ENCODE measurements around the gene EIF3A.

EIF3A gene

DNA sequence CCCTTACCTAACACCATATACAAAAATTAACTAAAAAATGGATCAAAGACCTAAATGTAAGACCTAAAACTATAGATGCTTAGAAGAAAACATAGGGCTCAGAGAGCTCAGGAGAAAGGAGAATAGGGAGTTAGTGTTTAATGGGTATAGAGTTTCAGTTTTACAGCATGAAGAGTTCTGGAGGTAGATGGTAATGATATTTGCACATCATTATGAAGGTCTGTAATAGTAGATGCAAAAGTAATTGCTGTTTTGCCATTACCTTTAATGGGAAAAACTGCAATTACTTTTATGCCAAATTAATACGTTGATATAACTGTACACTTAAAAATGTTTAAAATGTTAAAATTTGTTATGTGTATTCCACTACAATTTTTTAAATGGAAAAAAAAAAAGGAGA is 90.3 kb downstream of the EIF3A start:
- no peaks in the 10 kb centered on the region for H4K20me1 ChIP-seq (ENCODE audit: low read depth, low read length)
- TF ChIP-seq EZH2phosphoT487 (conservative IDR thresholded peaks at IDR 0.05; ENCODE audit: low read length) (no peak), CTCF (IDR thresholded peaks at IDR 0.05; ENCODE audit: insufficient read depth, low read length, poor library complexity, severe bottlenecking) (no peak)
- H2AFZ ChIP-seq (ENCODE audit: low read depth, low read length, severe bottlenecking): no peak overlapping the region
- no peak overlapping the region for H3K4me3 ChIP-seq (ENCODE audit: insufficient read depth, low read length, poor library complexity, severe bottlenecking)
- no peaks in the 10 kb centered on the region for H3K79me2 ChIP-seq (ENCODE audit: insufficient read depth, low read length)
- H3K27me3 ChIP-seq (ENCODE audit: low read length): no peaks in the 10 kb centered on the region
- no peak overlapping the region for H3K9ac ChIP-seq (ENCODE audit: low read length)
- H3F3A ChIP-seq (ENCODE audit: insufficient read depth): no peaks in the 10 kb centered on the region
- H3K9me3 ChIP-seq (ENCODE audit: insufficient read depth, low read length): no peaks in the 10 kb centered on the region
- H3K4me2 ChIP-seq (ENCODE audit: low read depth, low read length, poor library complexity, severe bottlenecking): no peak overlapping the region
- no peak overlapping the region for H3K27ac ChIP-seq (ENCODE audit: low read depth, low read length)
- H3K36me3 ChIP-seq (ENCODE audit: low read length): no peaks in the 10 kb centered on the region
- H3K9me2 ChIP-seq (replicated peaks; ENCODE audit: insufficient read depth, low read length): no peaks in the 10 kb centered on the region

GRCh38 chr10:118986815-118987790 is 93.5 kb downstream of the EIF3A start:
- no peak overlapping the region for H3K9ac ChIP-seq (ENCODE audit: low read length)
- H3K4me3 ChIP-seq (ENCODE audit: insufficient read depth, low read length, poor library complexity, severe bottlenecking): no peak overlapping the region
- no peaks in the 10 kb centered on the region for H3K27me3 ChIP-seq (ENCODE audit: low read length)
- H3K27ac ChIP-seq (ENCODE audit: low read depth, low read length): no peak overlapping the region
- no peak overlapping the region for H3K4me2 ChIP-seq (ENCODE audit: low read depth, low read length, poor library complexity, severe bottlenecking)
- no peak for TF ChIP-seq EZH2phosphoT487 (conservative IDR thresholded peaks at IDR 0.05; ENCODE audit: low read length)
- no peak for TF ChIP-seq CTCF (IDR thresholded peaks at IDR 0.05; ENCODE audit: insufficient read depth, low read length, poor library complexity, severe bottlenecking)
- H3F3A ChIP-seq (ENCODE audit: insufficient read depth): no peaks in the 10 kb centered on the region
- H3K9me3 ChIP-seq (ENCODE audit: insufficient read depth, low read length): no peaks in the 10 kb centered on the region
- no peak overlapping the region for H2AFZ ChIP-seq (ENCODE audit: low read depth, low read length, severe bottlenecking)
- no peaks in the 10 kb centered on the region for H3K9me2 ChIP-seq (replicated peaks; ENCODE audit: insufficient read depth, low read length)
- H3K36me3 ChIP-seq (ENCODE audit: low read length): no peaks in the 10 kb centered on the region
- no peaks in the 10 kb centered on the region for H4K20me1 ChIP-seq (ENCODE audit: low read depth, low read length)
- no peaks in the 10 kb centered on the region for H3K79me2 ChIP-seq (ENCODE audit: insufficient read depth, low read length)

- no peak overlapping the region for H2AFZ ChIP-seq (ENCODE audit: low read depth, low read length, severe bottlenecking)
- H3K27ac ChIP-seq (ENCODE audit: low read depth, low read length): no peak overlapping the region
- no peaks in the 10 kb centered on the region for H3K79me2 ChIP-seq (ENCODE audit: insufficient read depth, low read length)
- H3K9me2 ChIP-seq (replicated peaks; ENCODE audit: insufficient read depth, low read length): no peaks in the 10 kb centered on the region
- no peak for TF ChIP-seq CTCF (IDR thresholded peaks at IDR 0.05; ENCODE audit: insufficient read depth, low read length, poor library complexity, severe bottlenecking)
- no peak for TF ChIP-seq EZH2phosphoT487 (conservative IDR thresholded peaks at IDR 0.05; ENCODE audit: low read length)
- H4K20me1 ChIP-seq (ENCODE audit: low read depth, low read length): no peaks in the 10 kb centered on the region
- no peak overlapping the region for H3K4me2 ChIP-seq (ENCODE audit: low read depth, low read length, poor library complexity, severe bottlenecking)
- H3K9me3 ChIP-seq (ENCODE audit: insufficient read depth, low read length): no peaks in the 10 kb centered on the region
- no peaks in the 10 kb centered on the region for H3K27me3 ChIP-seq (ENCODE audit: low read length)
- no peak overlapping the region for H3K9ac ChIP-seq (ENCODE audit: low read length)
- no peaks in the 10 kb centered on the region for H3F3A ChIP-seq (ENCODE audit: insufficient read depth)
- no peak overlapping the region for H3K4me3 ChIP-seq (ENCODE audit: insufficient read depth, low read length, poor library complexity, severe bottlenecking)
- no peaks in the 10 kb centered on the region for H3K36me3 ChIP-seq (ENCODE audit: low read length)
Observed at GRCh38 chr10:118985576-118985975, 95.0 kb downstream of the EIF3A start.
